ENCODE data around the gene EFL1.

The EFL1 gene

GRCh38 chr15:82168757-82169156 lies 93.8 kb downstream of the EFL1 start:
- DNase-seq (ENCODE audit: low read depth), result no peak
- H3K4me3 ChIP-seq (replicated peaks; ENCODE audit: low read depth, low read length), result no peak overlapping the region
- no peak for TF ChIP-seq CTCF (IDR thresholded peaks at IDR 0.05; ENCODE audit: low read length, missing control alignments)

- no peak for TF ChIP-seq CTCF (IDR thresholded peaks at IDR 0.05; ENCODE audit: low read length, missing control alignments)
- no peak for DNase-seq (ENCODE audit: low read depth)
Measured at GRCh38 chr15:82168296-82168695, 94.2 kb downstream of the EFL1 start.

GRCh38 chr15:82165948-82166376 lies 96.6 kb downstream of the EFL1 start:
- H3K4me3 ChIP-seq (replicated peaks; ENCODE audit: low read depth, low read length), result no peak overlapping the region
- TF ChIP-seq CTCF (IDR thresholded peaks at IDR 0.05; ENCODE audit: low read length, missing control alignments), result no peak
- peak; percentile 19 for DNase-seq (ENCODE audit: low read depth)

More at GRCh38 chr15:82168296-82168695, 94.2 kb downstream of the EFL1 start:
- no peak overlapping the region for H3K4me3 ChIP-seq (replicated peaks; ENCODE audit: low read depth, low read length)

- H3K4me3 ChIP-seq (replicated peaks; ENCODE audit: low read depth, low read length), result no peak overlapping the region
- peak; percentile 79 for DNase-seq (ENCODE audit: low read depth)
- no peak for TF ChIP-seq CTCF (IDR thresholded peaks at IDR 0.05; ENCODE audit: low read length, missing control alignments)
Measured at GRCh38 chr15:82159922-82160321, 102.6 kb downstream of the EFL1 start.

GRCh38 chr15:82158811-82159210 lies 103.7 kb downstream of the EFL1 start:
- DNase-seq (ENCODE audit: low read depth), result no peak
- no peak overlapping the region for H3K4me3 ChIP-seq (replicated peaks; ENCODE audit: low read depth, low read length)
- TF ChIP-seq CTCF (IDR thresholded peaks at IDR 0.05; ENCODE audit: low read length, missing control alignments), result no peak

- DNase-seq (ENCODE audit: low read depth), result no peak
- H3K4me3 ChIP-seq (replicated peaks; ENCODE audit: low read depth, low read length), result no peak overlapping the region
- TF ChIP-seq CTCF (IDR thresholded peaks at IDR 0.05; ENCODE audit: low read length, missing control alignments), result no peak
Measured at GRCh38 chr15:82150645-82151044, 111.9 kb downstream of the EFL1 start.

- no peak overlapping the region for H3K4me3 ChIP-seq (replicated peaks; ENCODE audit: low read depth, low read length)
- TF ChIP-seq CTCF (IDR thresholded peaks at IDR 0.05; ENCODE audit: low read length, missing control alignments), result no peak
- DNase-seq (ENCODE audit: low read depth), result peak; percentile 81
Measured at GRCh38 chr15:82146990-82147461, 115.5 kb downstream of the EFL1 start.

All from fibroblast of pulmonary artery (primary cell).